GM19463 (cell line): ENCODE measurements around the gene CCRL2.
A peak's percentile ranks its signal among the peaks of the same experiment; 100 is the strongest.
"Not testable (repeated sequence)": the region's sequence is repeated elsewhere in the genome, so short reads cannot be mapped to it uniquely, and the experiment has no call there.

ENCODE experiments used
- ATAC-seq: cut with Tn5 transposase; IDR thresholded peaks from one replicate; pipeline ENCODE4 v1.9.1; 2021; ENCODE audit warnings: mild to moderate bottlenecking, moderate library complexity; ENCODE audit not compliant: unreplicated experiment

Gene CCRL2

DNA sequence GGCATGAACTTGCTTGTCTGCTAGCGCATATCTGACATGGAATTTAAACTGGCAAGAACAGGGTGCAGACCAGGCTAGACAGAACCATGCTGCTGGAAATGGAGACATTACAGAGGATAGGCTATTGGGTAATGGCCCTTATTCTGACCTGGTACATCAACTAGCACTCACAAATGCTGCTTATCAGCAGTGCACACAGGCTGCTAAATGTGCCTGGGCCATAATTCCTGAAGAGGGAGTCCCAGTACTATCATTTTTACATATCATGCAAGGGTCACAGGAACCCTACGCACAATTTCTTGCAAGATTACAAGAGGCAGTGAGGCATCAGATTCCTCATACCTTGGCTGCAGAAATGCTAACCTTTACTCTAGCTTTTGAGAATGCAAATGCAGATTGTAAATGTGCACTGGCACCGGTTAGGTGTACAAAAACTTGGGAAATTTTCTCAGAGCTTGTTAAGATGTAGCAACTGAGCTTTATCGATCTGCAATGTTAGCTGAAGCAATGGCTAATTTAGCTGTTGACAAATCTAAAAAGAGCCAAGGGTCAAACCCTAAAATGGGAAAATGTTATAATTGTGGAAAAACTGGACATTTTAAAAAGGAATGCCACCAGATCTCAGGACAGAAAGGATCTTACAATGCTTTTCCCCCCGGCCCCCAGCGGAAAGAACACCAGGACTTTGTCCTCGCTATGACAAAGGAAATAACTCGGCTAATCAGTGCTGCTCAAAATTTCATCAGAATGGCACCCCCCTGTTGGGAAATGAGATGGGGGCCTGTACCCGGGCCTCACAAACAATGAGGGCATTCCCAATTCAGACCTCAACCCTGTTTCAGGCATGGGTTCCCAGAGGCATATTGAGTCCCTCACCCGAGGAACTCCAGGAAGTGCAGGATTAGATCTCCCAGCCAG is 21.1 kb downstream of the CCRL2 start:
- ATAC-seq: no peak

DNA sequence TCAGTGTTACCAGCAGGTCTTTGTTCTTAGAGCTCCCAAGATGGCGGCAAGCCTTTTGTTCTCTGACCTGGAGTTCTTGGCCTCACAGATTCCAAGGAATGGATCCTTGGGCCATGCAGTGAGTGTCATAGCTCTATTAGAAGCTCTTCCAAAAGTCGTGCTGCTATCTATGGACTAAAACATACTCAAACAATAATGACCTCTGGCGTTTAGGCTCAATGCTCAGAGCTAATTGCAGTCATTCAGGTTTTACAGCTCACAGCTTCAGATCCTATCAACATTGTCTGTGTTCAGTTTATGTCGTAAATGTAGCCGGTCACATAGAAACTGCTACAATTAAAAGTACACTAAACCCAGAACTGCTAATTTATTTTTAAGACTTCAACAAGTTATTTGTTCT is 22.2 kb downstream of the CCRL2 start:
- no peak for ATAC-seq

DNA sequence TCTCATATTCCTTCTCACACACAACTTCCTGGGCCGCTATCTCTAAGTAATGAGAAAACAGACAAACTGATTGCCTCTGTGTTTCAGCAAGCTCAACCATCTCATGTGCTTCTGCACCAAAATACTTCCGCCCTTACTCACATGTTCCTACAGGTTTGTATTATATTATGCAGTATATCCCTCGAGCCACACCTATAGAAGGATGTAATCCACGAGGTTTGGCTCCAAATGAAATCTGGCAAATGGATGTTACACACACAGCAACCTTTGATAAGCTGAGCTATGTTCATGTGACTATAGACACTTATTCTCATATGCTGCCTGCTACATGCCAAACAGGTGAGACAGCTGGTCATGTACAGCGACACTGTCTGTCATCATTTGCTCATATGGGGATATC is 22.6 kb downstream of the CCRL2 start:
- no peak for ATAC-seq

DNA sequence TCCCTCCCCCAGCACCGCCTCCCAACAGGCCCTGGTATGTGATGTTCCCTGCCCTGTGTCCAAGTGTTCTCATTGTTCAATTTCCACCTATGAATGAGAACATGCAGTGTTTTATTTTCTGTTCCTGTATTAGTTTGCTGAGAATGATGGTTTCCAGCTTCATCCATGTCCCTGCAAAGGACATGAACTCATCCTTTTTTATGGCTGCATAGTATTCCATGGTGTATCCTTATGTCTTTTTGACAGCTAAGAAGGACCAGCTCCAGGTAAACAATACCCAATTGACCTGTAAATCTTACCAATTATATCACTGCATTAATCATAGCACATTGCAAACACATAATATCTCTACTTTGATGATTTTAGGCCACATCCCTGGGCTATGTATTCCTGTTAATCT is 23.8 kb downstream of the CCRL2 start:
- not testable (repeated sequence) for ATAC-seq

DNA sequence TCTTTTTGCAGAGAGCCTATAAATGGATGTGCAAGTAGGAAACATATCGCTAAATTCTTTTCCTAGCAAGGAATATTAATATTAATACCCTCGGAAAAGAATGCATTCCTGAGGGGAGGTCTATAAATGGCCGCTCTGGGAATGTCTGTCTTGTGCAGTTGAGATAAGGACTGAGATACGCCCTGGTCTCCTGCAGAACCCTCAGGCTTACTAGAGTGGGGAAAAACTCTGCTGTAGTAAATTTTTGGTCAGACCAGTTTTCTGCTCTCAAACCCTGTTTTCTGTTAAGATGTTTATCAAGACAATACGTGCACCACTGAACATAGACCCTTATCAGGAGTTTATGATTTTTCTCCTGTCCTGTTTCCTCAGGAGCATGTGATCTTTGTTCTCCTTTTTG is 24.8 kb downstream of the CCRL2 start:
- not testable (repeated sequence) for ATAC-seq

DNA sequence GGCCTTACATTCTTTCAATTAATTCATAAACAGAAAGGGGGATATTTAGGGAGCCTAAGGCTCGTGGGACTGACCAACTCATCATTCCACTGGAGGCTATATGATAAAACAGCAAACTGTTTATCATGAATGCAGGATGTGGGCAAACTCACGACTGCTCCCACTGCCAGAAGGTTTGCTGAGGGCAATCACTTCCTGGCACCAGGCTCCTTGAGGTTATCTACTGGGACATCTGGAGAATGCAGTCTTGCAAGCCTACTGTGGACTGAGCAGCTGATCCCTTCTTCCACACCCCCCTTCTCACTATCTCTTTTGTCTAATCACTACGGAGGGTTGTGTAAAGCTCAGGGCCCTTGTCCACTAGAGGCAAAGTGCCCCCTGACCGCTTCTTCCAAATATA is 26.1 kb downstream of the CCRL2 start:
- ATAC-seq: not testable (repeated sequence)

DNA sequence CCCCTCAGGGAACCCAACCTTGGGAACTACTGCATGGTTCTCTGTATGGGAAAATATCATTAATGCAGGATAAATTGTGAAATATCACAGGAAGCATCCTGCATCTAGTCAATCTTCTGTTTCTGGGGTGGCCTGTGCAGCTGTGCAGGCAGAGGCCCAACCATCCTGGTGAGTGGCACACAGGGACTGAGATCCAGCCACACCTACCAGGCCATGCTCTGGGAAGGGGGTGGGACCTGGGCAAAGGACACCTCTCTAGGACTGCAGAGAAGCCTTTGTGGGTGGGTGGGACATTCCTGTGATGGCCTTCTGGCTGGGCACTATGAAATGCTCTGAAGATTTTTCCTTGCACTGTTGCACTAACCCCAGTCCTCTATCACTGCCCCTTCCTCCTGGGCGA is 26.8 kb downstream of the CCRL2 start:
- no peak for ATAC-seq

DNA sequence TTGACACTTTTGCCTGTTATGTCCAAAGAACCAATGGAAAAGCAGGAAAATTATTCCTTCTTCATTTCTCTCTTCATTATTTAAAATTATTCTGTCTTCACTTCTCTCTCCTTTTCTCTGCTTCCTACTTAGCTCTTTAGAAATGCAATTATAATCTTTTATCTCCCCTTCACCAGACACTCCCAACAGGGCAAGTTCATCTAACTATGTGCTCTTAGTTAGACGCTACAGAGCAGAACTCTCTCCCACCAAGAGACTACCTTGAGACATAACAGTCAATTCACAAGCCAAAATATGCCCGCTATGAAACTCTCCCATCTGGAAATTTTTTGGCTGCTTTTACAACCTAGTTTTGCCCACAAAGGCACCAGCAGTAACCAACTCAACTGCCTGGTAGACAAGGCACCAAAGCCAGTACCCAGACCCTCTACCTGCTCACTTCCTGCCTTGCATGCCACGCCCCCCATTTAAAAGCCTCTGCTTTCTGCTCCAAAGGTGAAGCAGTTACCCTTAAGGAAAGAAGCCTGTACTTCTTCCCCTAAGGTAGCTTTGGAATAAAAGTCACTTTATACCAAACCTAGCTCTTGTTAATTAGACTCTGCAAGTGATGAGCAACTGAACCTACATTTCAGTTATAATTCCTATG is 28.1 kb downstream of the CCRL2 start:
- no peak for ATAC-seq

DNA sequence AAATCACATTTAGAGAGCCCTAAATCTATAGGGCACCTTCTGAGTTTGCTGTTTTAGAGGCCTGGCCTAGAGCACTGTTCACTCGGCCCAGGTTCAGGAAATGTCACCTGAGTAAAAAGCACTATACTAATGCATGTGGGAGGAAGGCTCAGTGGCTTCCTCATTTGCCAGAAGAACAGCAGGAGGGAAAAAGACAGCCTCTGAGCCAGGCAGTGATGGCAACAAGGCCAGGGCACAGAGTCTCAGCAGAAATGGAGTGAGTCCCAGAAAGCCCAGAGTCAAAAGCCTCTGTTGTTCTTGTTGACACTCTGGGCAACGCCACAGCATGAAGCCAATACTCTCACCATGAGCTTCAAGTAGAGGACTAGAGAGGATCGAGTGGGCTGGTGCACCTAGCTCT is 31.8 kb downstream of the CCRL2 start:
- no peak for ATAC-seq

DNA sequence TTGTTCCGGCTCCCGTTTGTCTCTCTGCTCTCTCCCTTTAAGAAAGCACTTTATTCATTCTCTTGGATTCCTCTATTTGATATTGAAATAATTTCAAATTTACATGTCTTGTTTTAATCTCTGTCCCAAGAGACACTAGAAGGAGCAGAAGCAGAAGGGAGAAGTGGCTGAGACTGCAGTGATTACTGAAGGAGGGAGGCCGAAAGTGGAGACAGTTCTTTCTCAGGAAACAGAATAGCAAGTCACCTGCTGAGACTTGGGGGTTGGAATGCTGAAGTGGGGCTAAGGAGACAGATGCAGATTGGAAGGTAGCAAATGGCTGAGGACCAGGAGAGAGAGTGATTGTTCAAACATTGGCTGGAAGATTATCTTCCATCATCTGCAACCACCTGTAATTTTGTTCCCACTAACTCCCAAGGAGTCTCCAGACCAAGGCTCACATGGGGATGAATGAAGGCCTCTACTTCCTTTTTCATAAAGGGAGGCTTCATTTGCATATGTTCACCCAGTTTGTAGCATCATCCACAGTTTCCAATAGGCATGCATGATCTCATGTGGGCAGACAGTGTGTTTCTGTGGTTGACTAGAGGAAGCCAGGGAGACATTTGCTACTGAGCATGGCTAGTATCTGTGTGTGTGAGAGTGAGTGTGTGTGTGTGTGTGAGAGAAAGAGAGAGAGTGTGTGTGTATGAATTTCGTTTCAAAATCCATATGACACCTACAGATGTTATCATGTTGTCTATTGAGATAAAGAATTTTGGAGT is 33.7 kb downstream of the CCRL2 start:
- ATAC-seq: peak; percentile 50

DNA sequence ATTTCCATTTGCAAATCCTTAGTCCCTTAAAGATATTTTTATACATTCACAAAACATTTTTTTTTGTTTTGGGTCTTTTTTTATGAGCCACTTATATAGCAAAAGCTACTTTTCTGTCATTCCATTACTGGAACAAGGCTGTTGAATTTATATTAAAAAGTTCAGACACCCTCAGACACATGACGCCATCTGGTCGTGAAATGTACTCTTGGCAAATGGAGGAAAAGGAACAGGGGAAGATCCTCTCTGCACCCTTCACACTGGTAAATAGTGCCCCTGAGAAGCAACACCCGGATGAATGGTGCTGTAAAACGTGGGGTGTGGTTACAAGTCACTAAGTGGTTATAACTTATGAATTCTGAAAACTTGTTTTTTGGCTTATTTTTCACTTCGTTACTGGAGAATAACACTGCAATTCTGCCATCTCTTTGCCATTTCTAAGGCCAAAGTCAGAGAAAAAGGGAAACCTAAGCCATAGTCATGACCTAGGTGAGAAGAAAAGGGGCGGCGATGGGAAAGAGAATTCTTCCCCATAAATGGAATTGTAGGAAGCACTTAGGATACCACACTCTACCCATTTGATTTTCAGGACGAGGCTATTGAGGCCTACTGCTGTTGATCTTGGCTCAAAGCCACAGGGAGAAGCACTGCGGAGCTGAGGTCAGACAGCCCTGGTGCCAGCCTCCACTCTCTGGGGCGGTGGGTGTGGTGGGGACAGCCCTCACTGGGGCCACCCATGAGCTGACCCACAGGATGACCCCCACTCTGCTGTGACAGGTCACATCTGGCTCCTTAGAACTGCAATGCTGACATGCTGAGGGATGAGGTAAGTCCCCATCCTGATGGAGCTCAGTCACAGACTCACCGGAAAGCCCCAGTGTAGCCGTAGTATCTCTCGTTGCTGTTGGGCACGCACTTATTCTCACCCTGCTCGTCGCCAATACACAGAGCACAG is 35.8 kb downstream of the CCRL2 start:
- no peak for ATAC-seq

DNA sequence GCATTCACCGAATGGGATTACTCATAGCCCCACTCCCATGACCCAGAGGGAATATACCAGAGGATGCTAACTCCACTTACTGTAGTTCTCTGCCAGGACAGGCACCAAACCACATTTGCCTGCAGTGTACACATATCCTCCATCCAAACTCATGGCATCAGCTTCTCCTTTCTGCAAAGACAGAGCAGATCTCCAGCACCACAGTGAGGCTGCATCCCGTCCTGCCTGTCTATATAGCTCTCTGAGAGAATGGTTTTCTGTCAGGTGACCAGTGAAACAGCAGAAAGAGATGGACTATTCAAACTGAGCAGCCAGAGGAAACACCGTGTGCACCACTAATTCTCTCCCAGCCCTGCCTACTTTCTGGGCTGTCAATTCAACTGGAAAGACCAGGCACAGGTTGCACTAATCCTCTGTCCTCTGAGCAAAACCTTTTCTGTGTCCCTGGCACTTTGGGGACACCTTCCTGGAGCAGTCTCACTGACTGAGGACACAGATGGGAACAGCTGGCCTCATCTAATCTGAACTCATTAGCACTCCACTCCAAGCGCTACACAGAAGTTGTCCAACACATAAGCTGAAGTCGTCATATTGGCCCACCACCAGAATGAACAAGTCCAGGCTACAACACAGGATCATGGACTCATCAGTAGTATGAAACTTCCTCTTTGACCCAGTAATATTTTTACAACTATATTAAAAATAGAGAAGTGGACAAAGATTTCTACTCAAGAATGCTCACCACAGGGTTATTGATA is 40.3 kb downstream of the CCRL2 start:
- ATAC-seq: no peak

DNA sequence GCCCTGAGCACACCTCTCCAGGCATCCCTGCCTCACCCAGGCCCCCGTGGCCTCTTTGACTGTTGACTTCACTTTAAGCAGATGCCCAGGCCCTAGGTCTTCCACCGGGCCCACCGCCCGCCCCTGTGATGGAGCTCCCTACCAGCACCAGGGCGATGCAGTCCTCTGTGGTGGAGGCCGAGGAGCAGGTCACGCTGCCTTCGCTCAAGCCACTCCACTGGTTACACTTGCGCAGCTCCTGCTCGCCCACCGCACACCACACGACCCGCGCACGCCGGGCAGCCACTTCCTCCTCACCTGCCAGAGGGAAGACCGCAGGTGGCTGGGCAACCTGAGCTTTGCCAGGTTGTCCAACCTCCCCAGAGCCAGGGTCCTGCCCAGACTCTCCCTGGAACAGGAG is 41.7 kb downstream of the CCRL2 start:
- no peak for ATAC-seq

DNA sequence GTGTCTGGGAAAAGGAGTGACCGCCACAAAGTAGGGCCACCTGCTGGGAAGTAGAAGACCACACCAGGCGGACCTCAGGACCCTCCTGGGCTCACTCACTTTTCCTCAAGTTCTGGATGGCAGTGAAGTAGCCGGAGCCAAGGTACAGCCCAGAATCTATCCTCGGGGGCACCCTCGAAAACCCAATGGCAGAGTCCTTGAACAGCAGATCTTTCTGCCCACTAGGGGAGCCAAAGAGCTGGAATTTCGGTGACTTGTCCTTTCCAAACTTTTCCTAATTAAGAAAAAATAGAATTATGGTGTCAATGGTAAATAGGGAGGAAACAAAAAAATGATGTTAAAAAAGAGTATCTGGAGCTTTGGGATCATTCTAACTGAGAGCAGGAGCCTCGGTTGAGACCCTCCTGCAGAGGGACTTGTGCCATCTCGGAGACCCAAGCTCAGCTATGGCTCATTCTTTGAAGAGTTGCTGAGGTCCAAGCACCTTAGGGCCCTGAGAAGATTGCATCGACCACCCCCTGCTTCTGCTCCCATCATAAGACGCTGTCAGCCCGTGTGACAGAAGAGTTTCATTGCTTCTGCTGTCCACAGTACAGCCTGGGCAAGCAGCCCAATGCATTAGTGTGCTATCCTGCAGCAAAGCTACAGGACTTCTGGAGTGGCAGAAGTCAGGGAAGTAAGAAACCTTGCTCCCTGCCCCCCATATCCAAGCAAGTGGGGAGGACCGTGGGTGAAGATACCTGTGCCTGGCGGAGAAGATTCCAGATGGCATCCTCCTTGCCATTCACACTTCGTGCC is 42.9 kb downstream of the CCRL2 start:
- no peak for ATAC-seq

DNA sequence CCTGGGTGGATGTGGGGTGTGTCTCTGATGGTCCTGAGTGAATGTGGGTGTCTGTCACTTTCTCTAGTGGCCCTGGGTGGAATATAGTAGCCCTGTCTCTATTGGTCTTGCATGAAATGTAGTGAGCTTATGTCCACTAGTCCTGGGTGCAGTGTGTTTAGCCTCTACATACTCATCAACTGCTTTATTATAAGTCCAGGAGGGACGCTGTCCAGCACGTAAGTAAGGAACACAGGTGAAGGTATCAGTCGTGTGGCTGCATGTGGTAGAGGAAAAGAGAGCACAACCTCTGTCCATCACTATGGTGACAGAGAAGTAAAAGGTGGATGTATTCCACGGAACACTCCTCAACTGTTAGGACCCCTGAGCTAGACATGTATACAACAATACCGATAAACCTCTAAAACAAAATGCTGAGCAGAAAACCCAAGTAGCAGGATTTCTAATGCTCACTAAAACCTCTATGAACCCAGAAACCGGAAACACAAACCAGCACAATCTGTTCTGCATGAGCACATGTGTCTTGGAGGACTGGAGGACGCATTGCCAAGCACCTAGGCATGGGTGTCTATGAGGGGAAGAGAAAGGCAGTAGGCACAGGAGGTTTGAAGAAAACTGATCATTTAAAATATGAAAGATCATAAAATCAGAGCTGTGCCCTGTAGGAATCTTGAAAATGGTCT is 46.6 kb downstream of the CCRL2 start:
- ATAC-seq: no peak

DNA sequence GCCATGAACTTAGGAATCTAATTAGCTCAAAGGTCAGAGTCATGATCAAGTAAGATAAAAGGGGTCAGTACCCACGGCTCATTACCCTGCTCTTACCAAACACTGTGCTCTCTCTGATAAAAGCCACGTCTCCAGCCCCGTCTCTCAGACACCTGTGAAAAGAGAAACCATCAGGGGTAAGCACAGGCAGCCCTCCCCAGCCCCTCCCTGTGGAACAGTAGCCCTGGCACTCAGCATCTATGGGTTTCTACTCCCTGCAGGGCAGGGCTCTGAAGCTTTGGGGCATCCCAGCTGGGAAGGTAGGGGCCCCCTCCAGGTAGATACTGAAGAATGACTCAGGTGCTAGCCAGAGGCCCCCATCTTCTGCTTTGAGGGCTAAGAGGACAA is 47.1 kb downstream of the CCRL2 start:
- no peak for ATAC-seq

DNA sequence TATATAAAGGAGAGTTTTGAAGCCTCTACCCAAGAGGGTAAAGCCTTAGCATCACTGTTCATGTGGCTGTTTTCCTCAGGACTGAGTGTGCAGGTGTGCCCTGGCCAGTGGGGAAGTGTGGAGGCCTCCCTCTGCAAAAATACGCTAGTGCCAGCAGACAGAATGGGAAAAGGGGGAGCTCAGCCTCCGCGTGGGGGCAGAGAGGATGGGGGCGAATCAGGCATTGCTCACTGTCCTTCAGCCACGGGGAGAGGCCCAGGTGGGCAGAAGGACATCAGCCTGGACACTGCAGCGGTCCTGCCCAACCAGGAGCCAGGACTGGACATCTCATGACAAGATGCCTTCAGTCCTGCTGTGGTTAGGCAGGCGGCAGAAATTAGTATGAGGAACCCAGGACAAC is 47.5 kb downstream of the CCRL2 start:
- no peak for ATAC-seq
